ENCODE measurements around the gene CHD5.

The CHD5 gene

GRCh38 chr1:6106977-6107376, 73.1 kb downstream of the CHD5 start:
- H3K9me3 ChIP-seq (ENCODE audit: control insufficient read depth, low read length): no peaks in the 10 kb centered on the region
- no peaks in the 10 kb centered on the region for H3K27me3 ChIP-seq (ENCODE audit: control insufficient read depth, insufficient read depth, low read length)
- no peak overlapping the region for H3K27ac ChIP-seq
- TF ChIP-seq CTCF (IDR thresholded peaks at IDR 0.05): no peak
- no peaks in the 10 kb centered on the region for H3K36me3 ChIP-seq (ENCODE audit: control insufficient read depth, insufficient read depth, low read length)
- H2AFZ ChIP-seq: no peak overlapping the region
- no peak overlapping the region for H3K9ac ChIP-seq
- no peak overlapping the region for H3K4me3 ChIP-seq (ENCODE audit: low read depth, low read length)
- H3K4me2 ChIP-seq (ENCODE audit: low read length): no peak overlapping the region
- no peaks in the 10 kb centered on the region for H3K4me1 ChIP-seq
- H3K79me2 ChIP-seq: no peaks in the 10 kb centered on the region

GRCh38 chr1:6106321-6106731, 73.8 kb downstream of the CHD5 start:
- Histone ChIP-seq H3K4me2 (ENCODE audit: low read length) (no peak overlapping the region), H3K4me1 (no peaks in the 10 kb centered on the region), H3K79me2 (no peaks in the 10 kb centered on the region), H3K9ac (no peak overlapping the region), H3K36me3 (ENCODE audit: control insufficient read depth, insufficient read depth, low read length) (no peaks in the 10 kb centered on the region), H3K9me3 (ENCODE audit: control insufficient read depth, low read length) (no peaks in the 10 kb centered on the region), H3K27me3 (ENCODE audit: control insufficient read depth, insufficient read depth, low read length) (no peaks in the 10 kb centered on the region), H3K27ac (no peak overlapping the region), H3K4me3 (ENCODE audit: low read depth, low read length) (no peak overlapping the region), H2AFZ (no peak overlapping the region)
- no peak for TF ChIP-seq CTCF (IDR thresholded peaks at IDR 0.05)

DNA sequence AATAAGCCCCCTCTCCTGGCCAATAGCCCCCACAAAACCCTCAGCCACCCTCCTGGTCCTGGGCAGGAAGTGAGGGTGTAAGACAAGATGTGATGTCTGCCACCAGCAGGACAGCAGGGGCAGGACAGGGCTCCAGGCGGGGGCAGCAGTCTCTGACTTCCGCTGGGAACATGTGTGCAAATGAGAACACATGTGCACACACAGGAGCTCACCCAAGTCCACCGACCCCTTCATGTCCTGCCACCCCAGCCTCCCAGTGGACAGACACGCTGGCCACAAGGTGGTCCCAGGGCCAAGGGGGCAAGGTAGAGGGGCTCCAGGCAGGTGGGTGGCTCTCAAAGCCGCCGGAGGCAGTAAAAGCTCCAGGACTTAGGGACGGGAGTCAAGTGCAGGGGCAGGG, 74.4 kb downstream of the CHD5 start:
- Histone ChIP-seq H3K9ac (no peak overlapping the region), H3K27ac (no peak overlapping the region), H3K79me2 (no peaks in the 10 kb centered on the region), H3K36me3 (ENCODE audit: control insufficient read depth, insufficient read depth, low read length) (no peaks in the 10 kb centered on the region), H3K4me3 (ENCODE audit: low read depth, low read length) (no peak overlapping the region), H3K27me3 (ENCODE audit: control insufficient read depth, insufficient read depth, low read length) (no peaks in the 10 kb centered on the region), H2AFZ (no peak overlapping the region), H3K4me2 (ENCODE audit: low read length) (no peak overlapping the region), H3K4me1 (no peaks in the 10 kb centered on the region), H3K9me3 (ENCODE audit: control insufficient read depth, low read length) (no peaks in the 10 kb centered on the region)
- no peak for TF ChIP-seq CTCF (IDR thresholded peaks at IDR 0.05)

GRCh38 chr1:6105218-6105679, 74.9 kb downstream of the CHD5 start:
- Histone ChIP-seq H3K27ac (no peak overlapping the region), H3K9ac (no peak overlapping the region), H3K4me3 (ENCODE audit: low read depth, low read length) (no peak overlapping the region), H3K36me3 (ENCODE audit: control insufficient read depth, insufficient read depth, low read length) (no peaks in the 10 kb centered on the region), H3K4me2 (ENCODE audit: low read length) (no peak overlapping the region), H3K9me3 (ENCODE audit: control insufficient read depth, low read length) (no peaks in the 10 kb centered on the region), H3K27me3 (ENCODE audit: control insufficient read depth, insufficient read depth, low read length) (no peaks in the 10 kb centered on the region), H3K4me1 (no peaks in the 10 kb centered on the region), H3K79me2 (no peaks in the 10 kb centered on the region), H2AFZ (no peak overlapping the region)
- TF ChIP-seq CTCF (IDR thresholded peaks at IDR 0.05): no peak

GRCh38 chr1:6104631-6105030, 75.5 kb downstream of the CHD5 start:
- Histone ChIP-seq H3K27ac (no peak overlapping the region), H3K4me2 (ENCODE audit: low read length) (no peak overlapping the region), H3K79me2 (no peaks in the 10 kb centered on the region), H3K27me3 (ENCODE audit: control insufficient read depth, insufficient read depth, low read length) (no peaks in the 10 kb centered on the region), H3K9me3 (ENCODE audit: control insufficient read depth, low read length) (no peaks in the 10 kb centered on the region), H3K4me1 (no peaks in the 10 kb centered on the region), H2AFZ (no peak overlapping the region), H3K36me3 (ENCODE audit: control insufficient read depth, insufficient read depth, low read length) (no peaks in the 10 kb centered on the region), H3K9ac (no peak overlapping the region), H3K4me3 (ENCODE audit: low read depth, low read length) (no peak overlapping the region)
- TF ChIP-seq CTCF (IDR thresholded peaks at IDR 0.05): no peak

All from parathyroid adenoma (tissue), 2 donors.